OCI-M2 (cell line): ENCODE data around the gene SHF.
A peak's percentile ranks its signal among the peaks of the same experiment; 100 is the strongest.
"Not testable (repeated sequence)": the region's sequence is repeated elsewhere in the genome, so short reads cannot be mapped to it uniquely, and the experiment has no call there.

Experiments
- DNase-seq: peaks from one replicate; lab custom pipeline; 2025; ENCODE audit not compliant: unreplicated experiment; lab: John Stamatoyannopoulos, UW

SHF gene, protein sequence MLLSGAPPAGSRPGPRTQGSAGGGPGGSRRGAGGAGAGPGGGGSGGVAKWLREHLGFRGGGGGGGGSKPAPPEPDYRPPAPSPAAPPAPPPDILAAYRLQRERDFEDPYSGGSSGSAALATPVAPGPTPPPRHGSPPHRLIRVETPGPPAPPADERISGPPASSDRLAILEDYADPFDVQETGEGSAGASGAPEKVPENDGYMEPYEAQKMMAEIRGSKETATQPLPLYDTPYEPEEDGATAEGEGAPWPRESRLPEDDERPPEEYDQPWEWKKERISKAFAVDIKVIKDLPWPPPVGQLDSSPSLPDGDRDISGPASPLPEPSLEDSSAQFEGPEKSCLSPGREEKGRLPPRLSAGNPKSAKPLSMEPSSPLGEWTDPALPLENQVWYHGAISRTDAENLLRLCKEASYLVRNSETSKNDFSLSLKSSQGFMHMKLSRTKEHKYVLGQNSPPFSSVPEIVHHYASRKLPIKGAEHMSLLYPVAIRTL

DNA sequence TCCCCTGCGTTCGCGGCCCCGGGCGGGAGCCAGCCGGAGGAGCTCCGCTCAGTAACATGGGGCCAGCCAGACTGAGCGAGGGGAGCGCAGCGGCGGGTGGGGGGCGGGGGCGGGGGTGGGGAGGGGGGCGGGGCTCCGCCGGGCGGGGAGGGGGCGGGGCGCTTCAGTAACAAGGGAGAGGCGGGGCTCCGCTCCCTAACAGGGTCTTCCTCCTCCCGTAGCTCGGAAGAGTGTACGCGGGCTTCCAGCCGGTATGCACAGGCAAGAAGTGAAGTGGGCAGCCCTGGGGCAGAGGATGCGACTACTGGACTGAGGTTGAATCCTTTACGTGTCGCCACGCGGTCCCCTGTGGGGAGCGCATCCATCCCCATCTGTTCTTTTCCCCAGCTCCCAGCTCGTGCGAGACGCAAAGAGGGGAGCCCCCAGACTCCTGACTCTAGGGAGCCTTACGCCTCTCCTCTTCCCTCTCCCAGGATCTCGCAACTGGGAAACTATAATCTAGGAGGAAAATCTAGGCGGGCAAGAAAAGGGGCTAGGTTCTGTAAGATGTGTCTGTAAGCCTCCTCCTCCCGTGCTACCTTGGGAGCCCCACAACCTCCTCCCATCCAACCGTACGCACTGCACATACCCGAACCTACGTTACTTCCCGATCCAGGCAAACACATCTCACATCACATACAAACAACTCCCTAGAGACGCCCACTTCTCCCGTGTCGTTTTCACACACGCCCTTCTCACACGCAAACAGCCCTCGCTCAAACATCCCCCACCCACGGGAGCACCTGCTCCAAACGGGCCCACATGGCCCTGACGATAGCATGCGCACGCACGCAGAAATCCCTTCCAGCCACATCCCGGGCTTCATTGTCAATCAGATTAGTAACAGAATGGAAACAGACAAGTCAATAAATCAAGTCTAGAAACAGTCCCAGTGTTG, at the start of gene SHF:
SHF (minus strand) TSS at position 73 of the 937 bp plus-strand sequence; CDS start at position 58, 15 bp downstream.
- DNase-seq = no peak

DNA sequence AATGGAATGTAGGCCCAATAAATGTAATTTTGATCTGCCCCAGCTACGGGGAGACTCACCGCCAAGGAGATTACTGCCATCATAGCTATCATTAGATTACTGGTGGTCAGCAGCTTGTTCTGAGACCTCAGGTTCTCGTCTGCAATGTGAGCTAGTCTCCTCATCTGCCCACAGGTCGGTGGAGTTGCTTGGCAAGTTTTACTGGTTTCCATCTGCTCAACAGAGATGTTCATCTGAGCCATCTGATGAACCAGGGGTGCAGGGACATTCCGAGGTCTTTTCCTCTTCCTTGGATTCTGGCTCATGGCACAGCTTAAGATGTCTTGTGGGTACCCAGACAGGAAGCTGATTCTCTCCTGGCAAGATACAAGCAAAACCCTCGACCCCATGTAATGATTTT, 49.0 kb upstream of the SHF start:
- not testable (repeated sequence) for DNase-seq

DNA sequence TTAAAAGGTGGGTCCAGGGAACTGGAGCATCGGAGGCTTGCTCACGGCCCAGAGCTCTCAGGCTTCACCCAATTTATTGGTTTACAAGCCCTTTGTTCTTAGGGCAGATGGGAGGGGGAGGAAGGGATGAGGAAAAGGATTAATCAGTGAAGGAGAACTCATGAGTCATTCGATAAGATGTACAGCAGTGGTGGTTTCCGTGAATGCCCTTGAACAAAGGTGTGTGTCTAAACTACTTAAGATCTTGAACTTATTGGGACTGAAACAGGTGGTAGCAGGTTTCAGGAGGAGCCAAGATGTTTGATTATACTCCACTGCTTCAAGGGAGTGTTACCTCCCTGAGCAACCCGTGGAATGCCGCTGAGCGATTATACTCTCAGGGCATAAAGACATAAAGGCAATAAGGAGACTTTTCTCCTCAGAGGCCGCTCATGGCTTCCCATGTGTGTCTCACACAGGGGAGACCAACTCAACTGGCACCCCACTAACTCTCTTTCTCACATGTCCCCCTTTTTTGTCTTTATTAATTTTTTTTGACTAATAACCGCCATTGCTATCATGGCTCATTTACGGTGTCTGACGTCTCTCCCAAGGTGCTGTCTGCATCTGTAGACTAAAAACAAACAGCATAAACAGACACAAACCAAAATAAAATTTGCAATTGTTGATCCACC, 46.9 kb upstream of the SHF start:
- DNase-seq = no peak

DNA sequence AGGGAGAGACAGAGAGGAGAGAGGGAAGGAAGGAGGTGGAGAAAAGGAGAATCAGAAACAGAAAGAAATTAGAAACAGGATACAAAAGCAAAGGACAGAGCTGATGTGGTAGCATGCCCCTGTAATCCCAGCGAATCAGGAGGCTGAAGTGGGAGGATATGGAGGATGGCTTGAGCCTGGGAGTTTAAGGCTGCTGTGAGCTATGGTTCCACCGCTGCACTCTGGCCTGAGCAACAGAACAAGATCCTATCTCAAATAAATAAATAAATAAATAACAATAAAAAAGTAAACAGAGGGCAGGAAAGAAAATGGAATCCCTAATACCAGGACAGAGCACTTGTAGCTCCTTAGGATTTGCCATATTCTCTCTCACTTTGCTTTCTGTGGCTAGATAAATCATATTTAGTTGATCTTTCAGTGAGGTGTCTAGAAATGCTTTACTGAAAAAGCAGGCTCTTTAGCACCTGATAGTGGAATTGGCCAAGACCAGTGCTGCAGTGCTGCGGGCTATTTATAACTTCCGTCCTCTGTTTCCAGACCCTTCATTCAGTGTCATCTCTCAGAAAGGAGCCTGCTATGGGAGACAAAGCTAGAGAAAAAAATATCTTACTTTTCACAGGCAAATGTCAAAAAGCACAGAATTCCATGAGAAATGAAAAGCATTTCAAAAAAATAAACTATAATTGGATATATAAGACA, 44.2 kb upstream of the SHF start:
- DNase-seq = no peak

DNA sequence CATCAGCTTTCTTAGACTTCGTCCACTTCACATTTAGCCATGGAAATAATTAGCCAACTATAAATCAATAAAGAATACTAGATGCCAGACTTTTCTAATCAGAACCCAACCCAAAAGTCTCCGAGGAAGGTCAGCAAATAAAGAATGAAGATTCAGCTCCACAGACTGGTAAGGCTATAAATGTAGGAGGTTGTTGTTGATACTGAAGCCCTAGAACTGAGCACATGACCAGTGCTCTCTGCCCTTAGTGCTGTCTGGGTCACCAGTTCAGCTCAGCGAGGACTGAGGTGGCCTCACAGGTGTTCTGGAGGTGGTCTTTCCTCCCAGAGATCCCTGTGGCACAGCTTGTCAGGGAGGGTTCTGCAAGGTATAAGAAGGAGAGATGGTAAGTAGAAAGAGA, 43.4 kb upstream of the SHF start:
- DNase-seq = no peak

- no peak for DNase-seq
Measured at GRCh38 chr15:45230245-45230965, 42.6 kb upstream of the SHF start.

GRCh38 chr15:45228931-45229330, 41.2 kb upstream of the SHF start:
- no peak for DNase-seq

GRCh38 chr15:45225506-45226273, 37.9 kb upstream of the SHF start:
- DNase-seq = peak; percentile 49

DNA sequence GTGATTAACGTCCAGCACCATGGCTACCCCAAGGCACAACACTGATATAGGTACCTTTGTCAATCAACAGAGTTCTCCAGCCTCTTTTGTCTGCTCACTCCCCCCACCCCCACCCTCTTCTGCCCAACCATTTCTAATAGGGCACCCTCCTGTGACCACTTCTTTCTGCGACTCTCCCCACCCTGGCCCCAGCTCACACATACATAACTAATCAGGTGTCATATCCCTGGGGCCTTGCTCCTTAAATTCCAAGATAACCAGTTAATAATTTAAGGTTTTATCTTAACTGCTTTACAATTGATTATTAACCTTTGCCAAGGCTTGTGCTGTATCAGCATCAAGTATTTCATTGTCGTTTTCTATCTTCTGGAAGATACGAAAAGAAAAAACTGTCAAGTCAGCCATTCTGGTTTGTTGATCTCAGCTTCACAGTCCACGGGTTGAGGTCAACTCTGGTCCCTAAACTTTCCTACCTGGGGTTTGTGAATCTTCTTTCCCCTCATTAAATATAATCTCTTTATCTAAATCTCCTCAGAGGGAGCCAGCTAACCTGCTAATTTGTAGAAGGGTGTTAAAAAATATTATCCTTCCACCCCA, 37.0 kb upstream of the SHF start:
- no peak for DNase-seq

DNA sequence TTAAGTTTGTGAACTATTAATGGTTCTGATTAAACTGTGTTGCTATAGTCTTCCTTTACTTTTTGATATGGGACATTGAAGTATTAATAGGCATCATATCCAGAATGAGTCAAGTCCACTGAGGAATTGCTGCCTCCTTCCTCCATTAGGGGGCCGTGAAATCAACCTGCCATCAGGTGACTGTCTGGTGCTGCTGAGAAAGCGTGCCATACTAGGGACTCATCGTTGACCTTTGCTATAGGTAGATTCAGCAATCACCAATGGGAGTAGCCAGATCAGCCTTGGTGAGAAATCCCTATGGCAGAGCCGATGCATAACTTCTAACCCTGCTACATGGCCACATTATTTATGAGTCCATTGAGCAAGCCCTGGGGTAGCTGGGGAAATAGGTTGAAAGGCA, 34.2 kb upstream of the SHF start:
- no peak for DNase-seq

DNA sequence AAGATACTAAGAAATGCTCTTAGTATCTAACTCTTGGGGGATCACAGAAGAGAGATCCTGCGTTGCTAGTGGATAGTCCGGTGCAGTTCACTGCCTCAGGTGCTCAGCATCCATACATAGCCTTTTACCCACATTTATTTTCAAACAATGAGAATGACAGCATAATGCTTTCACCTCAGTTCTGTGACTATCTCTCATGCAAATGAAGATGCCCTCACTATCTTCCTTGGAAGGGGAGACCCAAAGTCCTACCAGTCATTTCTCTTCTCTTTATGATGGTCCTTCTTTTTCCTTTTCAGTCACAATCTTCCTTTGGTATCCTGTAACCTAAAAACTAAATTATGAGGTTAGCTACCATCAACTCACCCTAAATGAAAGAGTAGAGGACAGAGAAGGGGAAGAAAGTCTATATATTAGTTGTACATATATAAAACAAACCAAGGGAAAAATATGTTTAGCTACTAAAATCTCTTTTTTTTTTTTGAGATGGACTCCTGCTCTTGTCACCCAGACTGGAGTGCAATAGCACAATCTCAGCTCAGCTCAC, 33.4 kb upstream of the SHF start:
- no peak for DNase-seq

DNA sequence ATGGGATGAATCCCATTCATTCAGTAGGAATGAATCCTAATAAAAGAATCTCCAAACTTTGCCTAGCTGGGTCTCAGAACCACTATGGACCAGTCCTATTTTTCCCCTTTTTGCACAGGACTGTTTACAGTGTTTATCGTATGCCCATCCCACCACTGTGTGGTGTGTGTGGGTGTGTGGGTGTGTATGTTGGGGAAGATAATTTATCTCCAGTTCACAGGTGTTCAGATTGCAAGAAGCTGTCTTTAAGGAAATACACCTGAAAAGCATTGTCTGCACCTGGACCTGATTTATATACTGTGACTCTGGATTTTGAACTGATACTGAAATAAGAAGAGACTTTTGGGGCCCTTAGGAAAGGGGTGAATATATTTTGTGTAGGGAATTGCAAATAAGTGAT, 24.7 kb upstream of the SHF start:
- DNase-seq = no peak

- DNase-seq = no peak
Measured at GRCh38 chr15:45205192-45205591, 17.4 kb upstream of the SHF start.

GRCh38 chr15:45203182-45203581, 15.4 kb upstream of the SHF start:
- DNase-seq = no peak

DNA sequence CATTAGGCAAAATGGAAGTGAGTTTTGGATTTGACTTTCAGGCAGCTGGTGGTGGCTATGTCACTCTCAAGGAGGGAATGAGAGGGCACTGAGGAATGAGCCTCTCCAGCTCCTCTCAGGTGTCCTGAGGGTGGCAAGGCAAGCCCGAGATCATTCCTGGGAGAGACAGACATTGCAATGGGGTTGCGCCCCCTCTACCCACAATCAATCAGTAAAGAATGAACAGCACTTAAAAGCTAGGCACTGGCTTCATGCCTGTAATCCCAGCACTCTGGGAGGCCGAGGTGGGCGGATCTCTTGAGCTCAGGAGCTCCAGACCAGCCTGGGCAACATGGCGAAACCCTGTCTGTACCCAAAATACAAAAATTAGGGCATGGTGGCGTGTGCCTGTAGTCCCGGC, 14.1 kb upstream of the SHF start:
- no peak for DNase-seq

GRCh38 chr15:45201557-45201859, 13.7 kb upstream of the SHF start:
- no peak for DNase-seq

- peak; percentile 56 for DNase-seq
Measured at GRCh38 chr15:45200799-45201556, 13.2 kb upstream of the SHF start.
